Measurements from ENCODE around the gene DSCAM.

DSCAM gene

GRCh38 chr21:40792691-40793456, 54.1 kb downstream of the DSCAM start:
- intact Hi-C loops (cut with DNase I): no loop called here
- DNase-seq: no peak

DNA sequence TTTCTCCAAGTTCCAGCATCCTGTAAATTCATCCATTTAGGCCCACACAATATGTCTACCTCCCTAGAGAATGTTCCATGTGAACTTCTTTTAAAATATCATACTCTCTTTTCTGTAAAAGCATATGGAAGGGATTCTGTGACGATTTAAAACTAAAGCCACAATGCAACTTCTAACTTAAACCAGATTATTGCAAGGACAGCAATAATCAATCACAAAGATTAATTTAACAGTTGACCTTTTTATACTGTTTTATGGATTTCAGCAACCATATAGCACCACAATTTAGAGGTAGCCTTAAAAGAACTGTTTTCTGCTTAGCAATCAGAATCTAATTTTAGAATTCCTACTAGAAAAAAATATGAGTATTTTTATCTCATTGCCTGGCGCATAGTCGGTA, 58.3 kb downstream of the DSCAM start:
- intact Hi-C loops (cut with DNase I): no loop called here

DNA sequence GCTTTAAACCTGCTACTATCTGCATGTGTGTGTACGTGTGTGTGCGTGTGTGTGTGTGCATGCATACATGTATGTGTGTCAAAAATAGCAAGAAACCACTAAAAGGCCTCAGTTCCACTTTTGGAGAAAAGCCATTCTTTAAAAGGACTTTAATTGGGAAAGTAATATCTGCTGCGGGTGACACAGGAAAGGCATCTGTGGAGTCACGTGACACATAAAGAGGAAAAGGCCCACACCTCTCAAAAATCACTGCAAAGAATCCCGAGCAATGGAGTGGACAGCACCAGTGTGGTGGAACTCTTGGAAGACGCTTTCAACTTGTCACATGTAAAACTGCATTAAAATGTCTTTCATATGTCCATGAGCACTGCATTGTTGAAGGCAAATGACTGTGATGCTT, 63.6 kb downstream of the DSCAM start:
- DNase-seq: no peak
- intact Hi-C loops (cut with DNase I): no loop called here

More for the DNA sequence above, 58.3 kb downstream of the DSCAM start:
- no peak for DNase-seq

GRCh38 chr21:40770435-40771055, 76.4 kb downstream of the DSCAM start:
- intact Hi-C loops (cut with DNase I): no loop called here
- DNase-seq: no peak

- DNase-seq: no peak
- intact Hi-C loops (cut with DNase I): no loop called here
These were observed 77.7 kb downstream of the DSCAM start for GRCh38 chr21:40769231-40769630.

- intact Hi-C loops (cut with DNase I): no loop called here
- DNase-seq: no peak
These were observed 78.9 kb downstream of the DSCAM start for GRCh38 chr21:40768056-40768455.

DNA sequence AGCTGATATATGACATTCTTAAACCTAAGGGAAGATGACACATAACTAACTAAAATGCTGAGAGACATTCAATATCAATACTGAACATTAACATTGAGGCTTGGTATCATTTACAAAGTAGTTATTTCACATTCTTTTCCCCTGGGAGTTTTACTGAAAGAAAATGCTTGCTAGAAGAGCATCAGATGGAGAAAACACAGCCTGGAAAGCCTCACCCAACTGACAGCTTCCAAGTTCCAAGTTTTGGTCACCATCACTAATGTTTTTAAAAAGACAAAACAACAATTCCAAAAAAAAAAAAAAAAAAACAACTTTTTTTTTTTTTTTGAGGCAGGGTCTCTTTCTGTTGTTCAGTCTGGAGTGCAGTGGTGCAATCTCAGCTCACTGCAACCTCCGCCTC, 80.6 kb downstream of the DSCAM start:
- no peak for DNase-seq

DNA sequence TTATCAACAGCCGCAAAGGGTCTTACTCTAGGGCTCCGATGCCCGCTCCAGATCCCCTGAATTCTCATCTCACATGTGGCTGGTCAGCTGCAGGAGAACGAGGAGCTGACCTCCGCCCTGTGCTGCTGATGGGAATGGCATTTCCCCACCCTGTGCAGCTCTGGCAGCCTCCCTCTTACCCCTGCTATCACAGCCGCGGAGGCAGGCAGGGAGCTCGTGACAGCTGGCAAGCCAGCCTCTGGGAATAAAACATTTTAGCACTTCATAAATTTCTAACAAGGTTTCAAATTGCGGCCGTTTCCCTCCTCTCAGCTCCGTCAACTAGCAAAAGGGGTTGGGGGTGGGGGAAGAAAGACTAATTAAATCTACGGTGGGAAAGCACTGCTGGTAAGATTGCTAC, 81.1 kb downstream of the DSCAM start:
- peak in 3 of 10 donors; percentile 10 to 76 (median 70) for DNase-seq
- intact Hi-C loops (cut with DNase I): no loop called here

More for the DNA sequence above, 80.6 kb downstream of the DSCAM start:
- intact Hi-C loops (cut with DNase I): no loop called here

GRCh38 chr21:40760821-40761220, 86.1 kb downstream of the DSCAM start:
- intact Hi-C loops (cut with DNase I): no loop called here

GRCh38 chr21:40759061-40759460, 87.9 kb downstream of the DSCAM start:
- DNase-seq: no peak
- intact Hi-C loops (cut with DNase I): no loop called here

More at GRCh38 chr21:40760821-40761220, 86.1 kb downstream of the DSCAM start:
- no peak for DNase-seq

- DNase-seq: no peak
- intact Hi-C loops (cut with DNase I): no loop called here
These were observed 89.6 kb downstream of the DSCAM start for GRCh38 chr21:40757366-40757765.

DNA sequence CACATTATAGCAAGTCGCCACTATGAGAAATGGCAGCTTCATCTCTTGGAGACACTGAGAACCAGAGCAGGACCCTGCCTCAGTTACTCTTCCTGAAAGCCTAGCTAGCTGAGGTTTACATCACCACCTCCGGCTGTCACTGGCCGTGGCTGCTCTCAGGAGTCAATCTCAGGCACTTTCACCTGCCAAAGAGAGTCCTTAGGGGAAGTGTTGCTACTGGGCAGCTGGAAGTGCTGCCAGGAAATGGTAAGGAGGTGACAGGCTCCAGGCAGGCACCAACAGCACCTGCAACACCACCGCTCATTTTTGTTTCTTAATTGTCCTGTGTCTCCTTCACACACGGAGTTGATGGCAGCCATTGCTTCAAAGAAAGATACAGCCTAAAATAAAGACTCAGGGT, 92.5 kb downstream of the DSCAM start:
- intact Hi-C loops (cut with DNase I): no loop called here
- no peak for DNase-seq

- intact Hi-C loops (cut with DNase I): no loop called here
- no peak for DNase-seq
These were observed 93.2 kb downstream of the DSCAM start for GRCh38 chr21:40753756-40754155.

GRCh38 chr21:40752125-40752524, 94.8 kb downstream of the DSCAM start:
- DNase-seq: no peak
- intact Hi-C loops (cut with DNase I): no loop called here

DNA sequence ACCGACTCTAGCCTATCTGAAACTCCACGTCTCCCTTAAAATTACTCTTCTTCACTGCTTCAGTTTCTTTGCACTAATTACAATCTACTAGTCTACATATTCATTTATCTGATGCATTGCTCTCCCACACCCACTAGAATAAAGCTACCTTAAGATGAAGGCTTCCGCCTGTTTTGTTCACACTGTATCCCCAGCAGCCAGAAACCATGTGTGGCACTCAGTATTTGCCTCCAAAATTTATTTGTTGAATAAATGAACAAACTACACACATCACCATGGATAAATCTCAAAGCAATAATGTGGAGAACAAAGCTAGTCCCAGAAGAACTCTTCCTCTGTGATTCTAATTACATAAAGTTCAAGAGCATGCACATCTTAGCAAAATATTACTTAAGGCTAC, 95.7 kb downstream of the DSCAM start:
- DNase-seq: no peak
- intact Hi-C loops (cut with DNase I): no loop called here

- no peak for DNase-seq
- intact Hi-C loops (cut with DNase I): no loop called here
These were observed 110.8 kb downstream of the DSCAM start for GRCh38 chr21:40736145-40736544.

GRCh38 chr21:40733024-40733397, 113.9 kb downstream of the DSCAM start:
- intact Hi-C loops (cut with DNase I): no loop called here

DNA sequence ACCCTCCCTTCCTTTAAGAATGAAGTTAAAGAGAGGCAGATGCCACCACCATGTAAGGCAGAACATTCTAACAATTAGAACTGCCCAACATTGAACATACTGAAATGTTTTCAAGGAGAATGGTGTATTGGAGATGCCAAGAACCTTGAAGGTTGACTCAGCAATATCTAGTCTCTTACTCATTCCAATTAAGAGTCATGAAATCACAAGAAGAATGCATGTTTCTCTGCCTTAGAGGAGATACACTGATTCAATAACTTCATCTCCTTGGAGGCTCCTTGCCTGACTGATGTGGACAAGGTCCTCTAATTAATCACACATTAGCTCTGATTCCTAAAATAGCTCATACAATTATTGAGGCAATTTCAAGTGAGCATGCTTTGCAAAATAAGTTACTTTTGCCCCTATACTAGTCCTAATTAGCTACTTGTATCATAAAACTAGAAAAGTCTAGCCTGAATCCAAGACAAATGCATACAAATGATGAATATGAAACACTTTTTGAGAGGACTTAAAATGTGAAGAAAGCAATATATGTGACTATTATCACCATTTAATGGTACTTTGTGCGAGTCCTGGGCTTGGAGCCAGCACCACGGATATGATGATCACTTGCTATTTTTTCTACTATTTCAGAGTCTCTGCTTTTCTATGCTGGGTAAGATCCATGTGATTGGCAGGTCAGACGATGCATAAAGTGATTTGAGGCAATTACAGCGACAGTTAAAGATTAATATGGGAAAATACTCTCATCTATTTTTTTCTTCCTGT, 114.5 kb downstream of the DSCAM start:
- intact Hi-C loops (cut with DNase I): no loop called here
- no peak for DNase-seq

More at GRCh38 chr21:40733024-40733397, 113.9 kb downstream of the DSCAM start:
- no peak for DNase-seq

DNA sequence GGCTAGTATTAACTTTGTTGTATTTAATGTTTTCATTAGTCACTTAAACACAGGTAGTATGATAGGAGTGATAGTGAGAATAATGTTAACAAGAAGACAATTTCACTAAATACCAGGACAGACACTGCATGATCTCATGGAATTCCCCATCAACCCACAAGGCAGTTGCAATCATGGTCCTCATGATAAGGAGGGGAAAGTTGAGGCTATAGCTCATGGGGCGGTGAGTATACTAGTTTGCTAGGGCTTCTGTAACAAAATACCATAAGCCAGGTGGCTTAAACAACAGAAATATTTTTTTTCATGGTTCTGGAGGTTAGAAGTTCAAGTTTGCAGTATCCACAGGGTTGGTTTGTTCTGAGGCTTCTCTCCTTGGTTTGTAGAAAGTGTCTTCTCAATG, 115.8 kb downstream of the DSCAM start:
- no peak for DNase-seq
- intact Hi-C loops (cut with DNase I): no loop called here

DNA sequence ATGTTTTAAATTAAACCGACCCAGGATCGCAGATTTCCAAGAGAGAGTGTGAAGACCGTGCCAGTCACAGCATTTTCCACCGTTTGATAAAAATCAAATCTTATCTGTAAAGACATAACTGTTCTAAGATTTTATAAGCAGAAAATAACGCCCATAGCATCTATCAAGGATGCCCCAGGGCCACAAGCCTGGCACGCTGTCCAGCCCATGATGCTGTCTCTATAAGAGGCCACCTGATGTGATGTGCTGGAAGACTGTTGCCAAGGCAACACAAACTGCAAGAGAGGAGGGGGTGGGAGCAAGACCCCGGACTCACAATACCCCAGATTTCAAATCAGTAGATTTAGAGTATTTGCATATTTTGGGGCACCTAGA, 116.5 kb downstream of the DSCAM start:
- intact Hi-C loops (cut with DNase I): no loop called here
- DNase-seq: no peak

DNA sequence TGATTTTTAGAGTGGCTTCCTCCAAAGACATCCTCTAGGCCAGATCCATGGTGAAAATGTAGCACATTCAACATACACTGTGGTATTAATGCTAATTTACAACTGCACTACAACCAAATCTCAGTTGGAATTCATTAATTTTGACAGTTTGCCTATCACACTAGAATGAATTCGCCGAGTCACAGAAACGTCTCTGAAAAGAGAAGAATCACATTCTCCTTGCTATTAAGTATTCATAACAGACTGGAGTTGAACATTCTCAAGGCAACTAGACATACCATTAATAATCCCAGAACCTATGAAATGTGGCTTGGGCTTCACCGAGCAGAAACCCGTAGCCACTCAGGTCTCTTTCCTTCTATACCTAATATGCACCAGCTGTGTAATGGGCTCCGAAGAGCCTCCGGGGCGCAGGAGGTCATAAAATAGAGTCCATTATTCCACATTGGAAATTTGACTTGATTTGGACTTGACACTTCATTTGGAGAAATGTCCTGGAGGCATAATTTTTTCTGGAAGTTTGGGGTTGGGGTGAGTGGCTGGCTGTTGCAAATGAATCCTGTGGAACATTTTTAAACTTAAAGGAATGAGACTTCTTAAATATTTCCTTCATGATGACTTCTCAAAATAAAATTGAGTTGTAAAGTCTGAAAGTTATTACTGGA, 117.1 kb downstream of the DSCAM start:
- intact Hi-C loops (cut with DNase I): no loop called here
- no peak for DNase-seq
